Femur (tissue), 1 donor: ENCODE data around the gene PRRX1.

ENCODE experiments used
- DNase-seq: peaks from one replicate; pipeline ENCODE4 v3.0.0-alpha.2; 2017

PRRX1 gene

GRCh38 chr1:170723518-170723917 lies 59.6 kb downstream of the PRRX1 start:
- no peak for DNase-seq

GRCh38 chr1:170725326-170725725 lies 61.4 kb downstream of the PRRX1 start:
- no peak for DNase-seq

GRCh38 chr1:170727963-170728362 lies 64.0 kb downstream of the PRRX1 start:
- DNase-seq: no peak

- DNase-seq: no peak
Observed at GRCh38 chr1:170729225-170730002, 65.5 kb downstream of the PRRX1 start.

- no peak for DNase-seq
Observed at GRCh38 chr1:170730014-170730413, 66.1 kb downstream of the PRRX1 start.

GRCh38 chr1:170730438-170730837 lies 66.5 kb downstream of the PRRX1 start:
- no peak for DNase-seq

- DNase-seq: no peak
Observed at GRCh38 chr1:170731566-170732251, 67.8 kb downstream of the PRRX1 start.

- DNase-seq: no peak
Observed at GRCh38 chr1:170732252-170732588, 68.3 kb downstream of the PRRX1 start.

GRCh38 chr1:170734412-170735175 lies 70.7 kb downstream of the PRRX1 start:
- no peak for DNase-seq

GRCh38 chr1:170735366-170736263 lies 71.7 kb downstream of the PRRX1 start:
- DNase-seq: no peak

- DNase-seq: no peak
Observed at GRCh38 chr1:170739803-170740202, 75.9 kb downstream of the PRRX1 start.

- no peak for DNase-seq
Observed at GRCh38 chr1:170741678-170742077, 77.7 kb downstream of the PRRX1 start.

- no peak for DNase-seq
Observed at GRCh38 chr1:170742600-170742999, 78.7 kb downstream of the PRRX1 start.

GRCh38 chr1:170743083-170743482 lies 79.2 kb downstream of the PRRX1 start:
- DNase-seq: no peak

GRCh38 chr1:170749549-170749948 lies 85.6 kb downstream of the PRRX1 start:
- DNase-seq: no peak

- no peak for DNase-seq
Observed at GRCh38 chr1:170749959-170750358, 86.0 kb downstream of the PRRX1 start.

GRCh38 chr1:170755795-170756194 lies 91.9 kb downstream of the PRRX1 start:
- DNase-seq: no peak

- no peak for DNase-seq
Observed at GRCh38 chr1:170758992-170759391, 95.1 kb downstream of the PRRX1 start.

- DNase-seq: no peak
Observed at GRCh38 chr1:170765279-170765678, 101.3 kb downstream of the PRRX1 start.

GRCh38 chr1:170765712-170766330 lies 101.9 kb downstream of the PRRX1 start:
- no peak for DNase-seq

- DNase-seq: no peak
Observed at GRCh38 chr1:170768929-170769328, 105.0 kb downstream of the PRRX1 start.

- DNase-seq: no peak
Observed at GRCh38 chr1:170769691-170770090, 105.8 kb downstream of the PRRX1 start.
